Measurements from ENCODE around the gene IRF2BPL. TPM values are rescaled to one million over a fixed set of nuclear protein-coding genes. Genes with fewer than 3 reads are reported as not detected.
A peak's percentile ranks its signal among the peaks of the same experiment; 100 is the strongest.

Gene IRF2BPL
- total RNA-seq, 4 donors from 2014 or later: 31.1 to 70.0 (median 34.4) TPM

DNA sequence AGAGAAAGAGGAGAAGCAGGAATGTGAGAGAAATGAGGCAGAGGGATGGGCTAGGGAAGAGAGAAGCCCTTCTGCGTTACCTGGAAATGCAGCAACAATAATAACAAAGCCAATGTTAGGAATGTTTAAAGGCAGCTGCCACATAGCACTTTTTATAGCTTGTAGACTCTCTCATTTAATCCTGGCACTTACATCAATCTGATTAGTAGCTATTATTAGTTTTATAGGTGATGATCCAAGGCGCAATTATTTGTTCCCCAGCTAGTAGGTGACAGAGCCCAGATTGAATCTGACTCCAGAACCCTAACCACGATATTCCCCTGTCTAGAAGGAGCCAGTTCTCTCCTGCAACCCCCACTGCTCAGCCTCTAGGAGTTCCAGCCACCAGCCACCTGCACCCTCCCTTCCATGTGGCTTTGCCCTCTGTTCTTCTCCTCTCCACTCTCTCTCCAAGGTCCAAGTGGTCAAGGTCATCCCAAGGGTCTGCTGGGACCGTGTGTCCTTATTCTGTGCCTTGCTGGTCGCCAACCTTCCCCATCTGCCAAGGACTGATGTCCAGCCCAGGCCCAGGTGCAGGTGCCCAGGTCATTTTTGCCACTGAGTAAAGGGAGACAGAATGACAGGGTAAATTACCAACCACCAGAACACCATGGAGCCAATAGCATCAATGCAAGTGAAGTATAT lies 40.2 kb upstream of the IRF2BPL start:
- no peak for ATAC-seq (ENCODE audit: low FRiP score)
- TF ChIP-seq, protein P1, sequence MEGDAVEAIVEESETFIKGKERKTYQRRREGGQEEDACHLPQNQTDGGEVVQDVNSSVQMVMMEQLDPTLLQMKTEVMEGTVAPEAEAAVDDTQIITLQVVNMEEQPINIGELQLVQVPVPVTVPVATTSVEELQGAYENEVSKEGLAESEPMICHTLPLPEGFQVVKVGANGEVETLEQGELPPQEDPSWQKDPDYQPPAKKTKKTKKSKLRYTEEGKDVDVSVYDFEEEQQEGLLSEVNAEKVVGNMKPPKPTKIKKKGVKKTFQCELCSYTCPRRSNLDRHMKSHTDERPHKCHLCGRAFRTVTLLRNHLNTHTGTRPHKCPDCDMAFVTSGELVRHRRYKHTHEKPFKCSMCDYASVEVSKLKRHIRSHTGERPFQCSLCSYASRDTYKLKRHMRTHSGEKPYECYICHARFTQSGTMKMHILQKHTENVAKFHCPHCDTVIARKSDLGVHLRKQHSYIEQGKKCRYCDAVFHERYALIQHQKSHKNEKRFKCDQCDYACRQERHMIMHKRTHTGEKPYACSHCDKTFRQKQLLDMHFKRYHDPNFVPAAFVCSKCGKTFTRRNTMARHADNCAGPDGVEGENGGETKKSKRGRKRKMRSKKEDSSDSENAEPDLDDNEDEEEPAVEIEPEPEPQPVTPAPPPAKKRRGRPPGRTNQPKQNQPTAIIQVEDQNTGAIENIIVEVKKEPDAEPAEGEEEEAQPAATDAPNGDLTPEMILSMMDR (IDR thresholded peaks at IDR 0.05): no peak
- no peak for DNase-seq (ENCODE audit: low spot score)

DNA sequence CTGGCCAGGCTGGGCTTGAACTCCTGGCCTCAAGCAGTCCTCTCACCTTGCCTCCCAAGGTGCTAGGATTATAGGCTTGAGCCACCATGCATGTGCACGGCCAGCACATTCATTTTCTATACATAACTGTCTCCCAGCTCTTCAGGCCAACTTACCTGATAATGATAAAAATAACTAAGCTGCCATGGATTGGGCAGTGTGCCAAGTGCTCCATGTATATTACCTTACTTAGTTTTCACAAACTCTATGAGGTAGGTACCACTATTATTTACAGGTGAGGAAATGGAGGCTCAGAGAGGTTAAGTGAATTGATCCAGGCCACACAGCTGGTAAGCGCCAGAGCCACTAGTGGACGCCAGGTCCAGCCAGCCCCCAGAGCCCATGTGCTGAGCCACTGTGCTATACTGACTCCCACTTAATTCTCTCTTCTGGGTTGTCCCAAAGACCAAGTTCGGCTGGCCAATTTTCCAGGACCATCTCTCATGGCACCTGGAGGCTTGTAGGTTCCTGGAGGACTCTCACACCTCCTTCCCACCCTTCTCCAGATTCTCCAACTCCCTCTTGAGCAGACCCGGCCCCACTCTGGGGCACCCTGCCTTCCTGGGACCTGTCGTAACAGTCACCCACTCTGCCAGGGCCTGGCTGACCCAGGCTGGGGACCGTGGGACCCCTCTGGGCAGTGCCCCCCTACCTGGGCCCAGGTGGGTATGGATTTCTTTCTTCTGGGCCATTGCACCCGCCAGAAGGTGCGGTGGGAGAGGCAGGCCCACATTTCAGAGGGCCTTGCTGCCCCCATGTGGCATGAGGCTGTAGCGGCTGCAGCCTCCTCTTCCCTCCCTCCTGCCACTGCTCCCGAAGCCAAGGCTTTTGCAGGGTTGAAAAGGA lies 39.4 kb upstream of the IRF2BPL start:
- TF ChIP-seq, protein P1 (IDR thresholded peaks at IDR 0.05): peak in 1 of 3 donors; percentile 35
- DNase-seq (ENCODE audit: low spot score) (no peak), ATAC-seq (ENCODE audit: low FRiP score) (peak; percentile 73)

DNA sequence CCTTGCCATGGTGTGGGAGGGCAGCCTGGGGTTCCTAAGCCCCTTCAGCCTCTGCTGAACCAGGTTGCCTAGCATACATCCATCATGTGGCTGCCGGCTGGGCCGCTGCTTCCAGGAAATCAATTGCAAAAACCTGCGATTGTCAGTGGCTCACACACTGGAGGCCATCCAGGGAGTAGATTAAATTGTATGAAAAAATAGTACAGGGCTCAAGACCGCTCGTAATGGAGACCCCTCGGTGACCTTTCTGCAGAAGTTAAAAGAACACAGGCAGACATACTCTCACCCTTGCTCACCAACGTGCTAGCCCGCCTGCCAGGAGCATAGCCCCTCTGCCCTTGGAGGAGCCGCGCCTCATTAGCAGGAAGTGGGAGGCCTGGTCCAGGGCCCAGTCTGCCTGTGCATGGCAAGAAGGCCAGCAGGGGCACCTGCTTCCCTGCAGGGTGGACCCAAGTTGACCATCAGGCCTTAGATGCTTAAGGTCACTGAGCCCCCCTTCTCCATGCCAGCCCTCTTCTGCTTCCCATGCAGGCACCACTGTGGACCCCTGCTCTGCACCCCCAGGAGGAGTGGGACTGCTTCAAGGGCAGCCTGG lies 38.2 kb upstream of the IRF2BPL start:
- DNase-seq (ENCODE audit: low spot score) (no peak), ATAC-seq (ENCODE audit: low FRiP score) (no peak)
- TF ChIP-seq, protein P1 (IDR thresholded peaks at IDR 0.05): no peak

DNA sequence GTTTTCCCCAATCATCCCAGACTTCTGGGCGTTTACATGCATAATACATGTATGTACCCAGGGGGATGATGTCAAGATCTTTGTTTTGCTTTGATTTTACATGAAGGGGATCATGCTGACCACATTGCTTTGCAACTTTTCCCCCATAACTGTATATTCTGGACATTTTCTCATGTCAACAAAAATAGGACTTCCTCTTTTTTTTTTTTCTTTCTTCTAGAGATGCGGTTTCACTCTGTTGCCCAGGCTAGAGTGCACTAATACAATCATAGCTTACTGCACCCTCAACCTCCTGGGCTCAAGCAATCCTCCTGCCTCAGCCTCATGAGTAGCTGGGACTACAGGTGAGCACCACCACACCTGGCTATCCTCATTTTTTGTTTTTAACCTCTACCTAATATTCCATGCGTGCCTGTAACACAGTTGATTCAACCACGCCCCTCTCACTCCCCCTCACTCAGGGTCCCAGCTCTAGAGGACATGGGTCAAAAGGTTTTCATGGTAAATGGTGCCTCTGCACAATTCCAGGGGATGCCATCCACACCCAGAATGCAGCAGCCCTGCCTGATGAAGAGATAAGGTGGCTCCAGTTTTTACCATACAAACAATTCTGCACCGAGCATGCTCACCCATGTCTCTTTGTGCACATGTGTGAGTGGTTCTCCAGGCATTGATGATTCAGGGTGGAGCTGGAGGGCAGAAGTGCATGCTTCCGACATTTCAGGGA lies 37.5 kb upstream of the IRF2BPL start:
- TF ChIP-seq, protein P1 (IDR thresholded peaks at IDR 0.05): no peak
- ATAC-seq (ENCODE audit: low FRiP score) (no peak), DNase-seq (ENCODE audit: low spot score) (no peak)

DNA sequence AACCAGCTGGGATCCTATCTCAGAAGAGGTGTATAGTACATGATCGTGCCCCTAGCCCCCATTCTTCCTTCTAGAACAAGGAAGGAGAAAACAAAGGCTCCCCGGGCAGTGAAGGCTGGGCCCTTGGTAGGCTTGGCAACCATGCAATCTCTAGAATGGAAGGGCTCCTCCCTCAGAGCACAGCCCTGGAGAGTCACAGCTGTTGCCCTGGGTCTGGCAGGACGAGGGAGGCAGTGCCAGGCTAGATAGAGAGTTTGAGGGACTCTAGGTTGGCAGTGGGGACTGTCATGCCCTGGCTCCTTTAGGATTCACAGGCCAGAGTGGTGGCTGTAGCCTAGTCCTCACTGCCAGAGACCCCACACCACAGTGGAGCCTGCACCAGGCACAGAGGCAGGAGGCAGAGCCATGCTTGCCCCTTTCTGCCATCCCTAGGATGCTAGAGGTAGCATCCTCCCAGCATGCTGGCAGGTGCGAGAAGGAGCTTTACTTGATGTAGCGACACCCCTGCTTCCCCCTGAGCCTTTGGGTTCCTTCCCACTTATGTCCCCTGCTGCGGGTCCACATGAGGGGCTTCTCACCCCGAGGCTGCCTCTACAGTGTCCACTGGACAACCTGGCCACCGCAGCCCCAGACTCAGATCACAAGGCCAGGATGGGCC lies 36.1 kb upstream of the IRF2BPL start:
- TF ChIP-seq, protein P1 (IDR thresholded peaks at IDR 0.05): no peak
- ATAC-seq (ENCODE audit: low FRiP score): no peak
- DNase-seq (ENCODE audit: low spot score): no peak

DNA sequence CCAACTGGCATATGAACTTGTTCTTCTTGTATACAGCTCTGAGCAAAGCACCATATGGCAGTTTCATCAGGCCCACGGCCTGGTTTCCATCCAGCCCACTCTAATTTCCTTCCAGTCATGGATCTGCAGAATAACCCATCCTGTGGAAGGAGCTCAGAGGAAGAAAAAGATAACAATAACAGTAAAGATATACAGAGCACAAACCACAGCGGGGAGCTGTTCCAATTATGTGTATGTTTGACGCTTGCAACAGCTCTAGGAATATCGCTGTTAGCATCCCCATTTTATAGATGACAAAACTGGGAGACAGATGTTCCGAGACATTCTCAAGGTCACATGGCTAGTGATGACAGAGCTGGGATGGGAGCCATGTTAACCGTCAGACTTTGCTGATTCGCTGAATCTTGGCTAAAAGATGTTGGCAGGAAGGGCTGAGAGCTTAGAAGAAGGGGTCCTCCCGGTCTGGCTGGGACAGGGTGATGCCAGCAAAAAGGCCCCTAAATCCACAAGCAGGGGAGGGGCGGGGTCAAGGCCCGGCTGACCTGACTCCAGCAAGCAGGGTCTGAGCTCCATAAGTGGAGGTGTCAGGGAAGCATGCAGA lies 35.2 kb upstream of the IRF2BPL start:
- DNase-seq (ENCODE audit: low spot score) (no peak), ATAC-seq (ENCODE audit: low FRiP score) (no peak)
- TF ChIP-seq, protein P1 (IDR thresholded peaks at IDR 0.05): no peak

All from omental fat pad (tissue), 4 donors.